Anterior cingulate cortex (tissue), 58 donors: ENCODE measurements around the gene GNE.
"Not testable (repeated sequence)": the region's sequence is repeated elsewhere in the genome, so short reads cannot be mapped to it uniquely, and the experiment has no call there.

ENCODE experiments used
- DNase-seq, 58 donors: peaks; one replicate each; lab custom pipeline; 2025; lab: John Stamatoyannopoulos, UW

Gene GNE

DNA sequence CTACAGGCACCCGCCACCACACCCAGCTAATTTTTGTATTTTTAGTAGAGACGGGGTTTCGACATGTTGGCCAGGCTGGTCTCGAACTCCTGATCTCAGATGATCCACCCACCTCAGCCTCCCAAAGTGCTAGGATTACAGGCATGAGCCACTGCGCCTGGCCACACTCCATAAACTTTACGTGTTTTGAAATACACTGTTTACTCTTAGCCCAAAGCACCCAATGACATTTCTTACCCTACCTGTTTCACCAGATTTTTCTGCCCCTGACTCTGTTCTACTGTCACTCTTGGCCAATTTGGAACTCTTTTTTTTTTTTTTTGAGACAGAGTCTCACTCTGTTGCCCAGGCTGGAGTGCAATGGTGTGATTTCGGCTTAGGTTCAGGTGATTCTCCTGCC, 15.1 kb upstream of the GNE start:
- DNase-seq = not testable (repeated sequence)

DNA sequence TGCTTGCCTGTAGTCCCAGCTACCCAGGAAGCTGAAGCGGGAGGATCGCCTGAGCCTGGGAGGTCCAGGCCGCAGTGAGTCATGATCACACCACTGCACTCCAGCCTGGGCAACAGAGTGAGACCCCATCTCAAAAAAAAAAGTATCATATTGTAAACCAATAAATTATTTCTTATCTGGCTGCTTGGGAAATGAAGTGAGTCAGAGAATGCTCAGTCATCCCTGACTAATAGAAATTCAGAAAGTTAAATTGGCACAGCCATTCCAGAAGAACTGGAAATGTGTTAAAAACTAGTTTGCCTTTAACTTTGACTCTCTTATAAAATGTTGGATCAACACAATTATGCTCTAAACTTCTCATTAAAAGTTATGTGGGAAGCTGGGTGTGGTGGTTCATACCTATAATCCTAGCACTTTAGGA, 9.8 kb upstream of the GNE start:
- DNase-seq = no peak

DNA sequence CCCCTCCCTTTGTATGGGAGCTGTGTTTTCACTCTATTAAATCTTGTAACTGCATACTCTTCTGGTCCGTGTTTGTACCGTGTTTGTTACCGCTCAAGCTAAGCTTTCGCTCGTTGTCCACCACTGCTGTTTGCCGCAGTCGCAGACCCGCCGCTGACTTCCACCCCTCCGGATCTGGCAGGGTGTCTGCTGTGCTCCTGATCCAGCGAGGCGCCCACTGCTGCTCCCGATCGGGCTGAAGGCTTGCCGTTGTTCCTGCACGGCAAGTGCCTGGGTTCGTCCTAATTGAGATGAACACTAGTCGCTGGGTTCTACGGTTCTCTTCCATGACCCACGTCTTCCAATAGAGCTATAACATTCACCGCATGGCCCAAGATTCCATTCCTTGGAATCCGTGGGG, 6.6 kb upstream of the GNE start:
- no peak for DNase-seq

DNA sequence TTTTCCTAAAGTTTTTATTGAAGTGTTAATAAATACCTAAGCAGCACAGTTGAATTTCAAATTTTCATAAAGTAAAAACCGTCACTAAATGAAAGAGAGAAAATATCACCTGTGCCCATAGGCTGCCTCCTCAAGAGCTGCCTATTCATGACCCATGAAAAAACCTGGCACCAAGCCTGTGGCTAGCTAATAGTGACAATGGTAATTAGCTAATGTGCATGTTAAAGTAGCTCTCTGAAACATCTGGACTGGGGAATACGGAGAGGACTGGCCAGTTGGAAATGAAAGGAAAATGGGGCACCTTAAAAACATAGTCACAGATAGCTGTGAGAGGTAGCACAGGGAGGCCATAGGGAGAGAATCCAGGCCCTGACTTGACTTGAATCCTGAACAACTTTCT, 5.4 kb upstream of the GNE start:
- peak in 2 of 58 donors; percentile 3 to 30 for DNase-seq

DNA sequence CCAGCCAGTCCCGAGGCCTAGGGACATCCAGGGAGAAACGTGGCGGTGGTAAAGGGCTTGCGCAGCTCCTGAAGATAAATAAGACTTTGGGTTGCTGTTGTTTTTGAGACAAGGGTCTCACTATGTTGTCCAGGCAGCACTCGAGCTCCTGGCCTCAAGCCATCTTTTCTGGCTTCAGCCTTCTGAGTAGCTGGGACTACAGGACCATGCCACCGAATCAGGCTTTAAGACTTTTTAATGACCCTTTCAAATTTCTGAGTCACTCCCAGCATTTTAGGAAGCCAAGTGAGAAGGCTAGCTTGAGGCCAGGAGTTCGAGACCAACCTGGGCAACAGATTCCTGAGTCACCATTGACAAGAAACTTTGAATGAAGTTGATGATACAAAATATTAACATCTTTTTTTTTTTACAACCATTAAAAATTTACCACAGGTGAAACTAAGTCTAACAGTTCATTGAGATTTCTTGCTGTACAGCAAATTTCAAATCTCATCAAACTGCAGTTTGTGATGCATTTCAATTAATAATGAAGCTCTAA, 817 bp upstream of the GNE start:
- peak in 6 of 58 donors; percentile 17 to 51 (median 30) for DNase-seq

DNA sequence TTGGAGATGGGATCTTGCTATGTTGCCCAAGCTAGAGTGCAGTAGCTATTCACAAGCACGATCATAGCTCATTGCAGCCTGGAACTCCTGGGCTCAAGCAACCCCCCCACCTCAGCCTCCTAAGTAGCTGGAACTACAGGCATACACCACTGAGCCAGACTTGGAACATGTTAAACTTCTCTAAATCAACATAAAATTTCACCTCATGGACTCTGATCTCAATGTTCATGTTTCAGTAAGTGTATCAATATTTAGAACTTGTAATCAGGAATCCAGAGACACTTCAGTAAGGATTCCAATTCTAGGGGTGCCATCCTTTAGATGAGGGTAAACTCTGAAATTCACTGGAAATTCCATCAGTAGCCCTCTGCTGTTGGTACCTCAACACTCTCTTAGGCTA, 6.8 kb downstream of the GNE start:
- no peak for DNase-seq

DNA sequence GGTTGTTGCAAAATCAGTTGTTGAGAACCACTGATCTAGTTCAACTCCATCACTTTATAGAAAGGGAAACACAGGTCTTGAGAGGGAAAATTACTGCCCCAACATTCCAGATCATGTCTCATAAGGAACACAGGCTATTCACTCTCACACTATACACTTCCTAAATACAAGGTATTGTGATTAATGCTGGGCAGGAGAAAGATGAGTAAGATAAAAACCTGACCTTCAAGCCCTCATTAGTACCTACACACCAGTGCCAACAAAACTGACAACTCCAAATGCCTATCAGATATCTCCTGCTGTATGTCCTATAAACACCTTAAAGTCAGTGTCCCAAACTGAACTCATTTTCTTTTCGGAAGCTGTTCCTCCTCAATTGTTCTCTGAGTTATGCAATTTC, 8.2 kb downstream of the GNE start:
- DNase-seq = no peak

DNA sequence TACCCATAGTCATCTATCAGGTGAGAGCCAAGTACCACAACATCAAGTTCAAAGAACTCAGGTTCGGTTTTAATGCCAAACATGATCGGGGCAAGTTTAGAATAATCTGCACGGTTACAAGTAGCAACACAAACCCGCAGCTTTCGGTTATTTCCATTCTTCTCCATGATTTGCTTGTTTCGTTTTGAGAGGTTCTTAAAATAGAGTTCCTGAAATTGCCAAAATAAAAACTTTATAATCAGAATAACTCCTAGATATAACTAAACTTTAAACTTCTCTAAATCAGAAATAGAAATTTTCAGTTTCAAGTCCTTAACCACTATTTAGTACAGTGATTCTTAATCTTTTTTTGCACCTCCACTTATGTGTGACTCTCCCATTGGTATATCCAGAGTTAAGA, 9.1 kb downstream of the GNE start:
- no peak for DNase-seq

DNA sequence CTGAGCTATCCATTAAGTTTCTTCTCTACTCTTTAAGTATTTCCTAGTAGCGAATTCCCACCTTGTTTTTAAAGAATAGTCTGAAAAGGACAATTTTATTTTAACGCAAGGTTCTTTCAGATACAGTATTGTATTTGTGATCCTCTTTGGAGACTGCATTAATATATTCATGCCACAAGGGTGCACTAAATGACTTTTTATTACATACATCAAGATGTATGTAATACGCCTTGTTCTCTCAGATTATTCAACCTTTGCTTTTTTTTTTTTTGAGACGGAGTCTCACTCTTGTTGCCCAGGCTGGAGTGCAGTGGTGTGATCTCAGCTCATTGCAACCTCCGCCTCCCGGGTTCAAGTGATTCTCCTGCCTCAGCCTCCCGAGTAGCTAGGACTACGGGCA, 10.2 kb downstream of the GNE start:
- DNase-seq = peak in 1 of 58 donors; percentile 6

DNA sequence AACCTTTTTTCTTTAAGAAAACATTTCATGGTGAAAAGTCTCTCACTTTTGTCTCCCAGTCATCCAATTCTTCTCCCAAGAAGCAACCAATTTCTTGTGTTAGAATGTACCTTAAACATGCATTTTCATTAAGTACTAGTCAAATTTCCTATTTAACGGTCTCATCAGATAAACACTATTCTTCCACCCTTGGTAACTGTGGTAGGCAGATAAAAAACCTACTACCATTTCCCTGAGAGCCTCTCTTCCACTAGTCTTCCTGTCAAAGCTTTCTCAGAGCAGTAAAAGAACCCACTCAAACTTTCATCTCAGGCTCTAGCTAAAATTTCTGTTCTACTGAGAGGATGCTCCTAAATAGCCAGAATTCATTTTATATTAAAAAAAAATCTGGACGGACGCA, 10.9 kb downstream of the GNE start:
- DNase-seq = no peak

DNA sequence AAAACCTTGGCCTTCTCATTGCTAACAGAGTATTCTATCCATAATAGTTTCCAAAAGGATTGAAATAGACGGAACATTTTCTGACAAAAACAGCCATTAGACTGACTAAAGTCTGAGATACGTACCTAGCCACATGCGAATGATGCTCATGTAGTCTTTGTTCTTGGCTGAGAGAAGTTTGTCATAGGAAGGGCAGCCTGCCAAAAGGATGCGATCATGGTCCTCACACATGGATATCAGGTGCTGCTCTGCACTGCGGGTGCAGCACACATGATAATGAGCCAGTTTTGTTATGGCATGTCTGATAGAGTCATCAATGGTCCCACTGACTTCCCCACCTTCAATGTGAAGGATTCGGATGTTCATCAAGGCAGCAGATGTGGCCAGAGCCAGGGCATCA, 12.3 kb downstream of the GNE start:
- peak in 2 of 58 donors; percentile 18 to 23 for DNase-seq

DNA sequence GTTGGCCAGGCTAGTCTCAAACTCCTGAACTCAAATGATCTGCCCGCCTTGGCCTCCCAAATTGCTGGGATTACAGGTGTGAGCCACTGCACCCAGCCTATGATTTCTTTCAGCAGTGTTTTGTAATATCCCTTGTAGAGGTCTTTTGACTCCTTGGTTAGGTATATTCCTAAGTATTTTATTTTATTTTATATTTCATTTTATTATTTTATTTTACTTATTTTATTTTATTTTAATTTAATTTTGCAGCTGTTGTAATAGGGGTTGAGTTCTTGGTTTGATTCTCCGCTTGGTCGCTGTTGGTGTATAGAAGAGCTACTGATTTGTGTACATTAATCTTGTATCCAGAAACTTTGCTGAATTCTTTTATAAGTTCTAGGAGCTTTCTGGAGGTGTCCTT, 18.6 kb downstream of the GNE start:
- not testable (repeated sequence) for DNase-seq

DNA sequence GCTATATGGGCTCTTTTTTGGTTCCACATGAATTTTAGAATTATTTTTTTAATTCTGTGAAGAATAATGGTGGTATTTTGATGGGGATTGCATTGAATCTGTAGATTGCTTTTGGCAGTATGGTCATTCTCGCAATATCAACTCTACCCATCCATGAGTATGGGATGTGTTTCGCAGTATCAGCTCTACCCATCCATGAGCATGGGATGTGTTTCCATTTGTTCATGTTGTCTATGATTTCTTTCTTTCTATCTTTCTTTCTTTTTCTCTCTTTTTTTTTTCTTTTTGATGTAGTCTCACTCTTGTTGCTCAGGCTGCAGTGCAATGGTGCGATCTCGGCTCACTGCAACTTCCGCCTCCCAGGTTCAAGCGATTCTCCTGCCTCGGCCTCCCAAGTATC, 19.0 kb downstream of the GNE start:
- DNase-seq = not testable (repeated sequence)

DNA sequence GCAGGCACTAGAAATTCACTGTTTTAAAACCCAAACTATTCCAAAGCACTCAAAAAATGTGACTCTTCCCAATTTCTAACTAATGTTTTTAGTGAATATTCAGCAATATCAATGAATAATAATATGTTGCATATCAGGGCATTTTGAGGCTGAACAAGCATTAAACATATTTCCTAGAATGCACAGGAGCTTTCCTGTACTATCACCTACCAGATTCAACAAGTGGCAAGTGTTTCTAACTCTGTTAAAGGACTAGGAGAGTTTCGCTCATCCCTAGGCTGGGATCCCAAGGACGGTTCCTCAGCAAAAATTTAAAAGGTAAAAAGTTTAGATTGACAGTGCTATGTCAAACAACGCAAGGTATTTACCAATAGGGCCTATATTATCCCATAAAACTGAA, 21.0 kb downstream of the GNE start:
- no peak for DNase-seq

DNA sequence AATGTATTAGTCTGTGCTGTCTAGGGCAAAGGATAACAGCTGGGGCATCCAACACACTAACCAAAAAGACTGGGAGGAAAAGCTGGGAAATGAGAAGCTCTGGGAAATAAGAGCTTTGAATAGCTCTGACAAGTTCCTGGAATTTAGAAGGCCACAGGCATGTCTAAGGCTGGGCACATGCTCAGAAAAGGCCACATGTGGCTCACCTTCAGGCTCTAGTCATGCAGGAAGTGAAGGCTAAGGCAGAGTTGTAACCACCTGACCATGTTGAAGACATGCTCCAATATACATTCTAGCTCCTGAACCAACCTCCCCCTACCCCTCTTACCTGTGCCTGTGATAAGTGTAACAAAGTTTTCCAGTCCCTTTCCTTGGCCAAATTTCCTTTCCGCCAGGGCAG, 35.8 kb downstream of the GNE start:
- no peak for DNase-seq

DNA sequence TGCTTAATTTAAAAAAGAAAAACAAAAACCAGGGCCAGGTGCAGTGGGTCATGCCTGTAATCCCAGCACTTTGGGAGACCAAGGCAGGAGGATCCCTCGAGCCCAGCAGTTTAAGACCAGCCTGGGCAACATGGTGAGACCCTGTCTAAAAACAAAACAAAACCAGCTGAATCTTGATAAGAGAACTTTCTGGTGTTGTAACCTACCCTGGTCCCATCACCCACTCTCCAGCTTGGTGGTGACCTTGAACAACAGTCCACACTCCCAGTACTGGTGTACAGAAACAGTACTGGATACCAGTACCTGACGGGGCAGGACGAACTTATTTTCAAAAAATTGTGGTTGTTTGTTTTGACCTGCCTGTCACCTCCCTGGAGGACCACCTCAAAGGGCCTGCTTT, 36.6 kb downstream of the GNE start:
- DNase-seq = no peak

DNA sequence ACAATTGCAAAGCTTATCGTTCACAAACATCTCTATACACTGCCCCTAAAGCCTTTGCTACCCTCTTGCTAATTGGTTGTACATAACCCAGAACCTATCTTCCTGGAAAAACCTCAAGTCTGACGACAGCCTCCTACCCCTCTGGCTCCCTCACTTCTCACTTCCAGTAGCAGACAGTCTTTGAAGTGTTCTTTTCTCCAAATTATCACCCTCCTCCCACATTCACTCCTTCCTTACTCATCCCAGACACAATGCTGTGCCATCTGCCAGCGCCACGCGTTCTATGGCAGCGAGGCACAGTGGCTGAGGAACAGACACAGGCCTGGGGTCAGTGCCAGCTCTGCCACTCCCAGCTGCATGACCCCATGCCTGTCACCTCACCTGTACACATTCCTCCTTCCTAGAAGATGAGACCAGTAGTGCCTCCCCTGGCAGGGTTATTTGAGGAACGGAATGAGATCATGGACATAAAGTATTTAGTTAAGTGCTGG, 39.8 kb downstream of the GNE start:
- DNase-seq = peak in 28 of 58 donors; percentile 16 to 76 (median 43)

DNA sequence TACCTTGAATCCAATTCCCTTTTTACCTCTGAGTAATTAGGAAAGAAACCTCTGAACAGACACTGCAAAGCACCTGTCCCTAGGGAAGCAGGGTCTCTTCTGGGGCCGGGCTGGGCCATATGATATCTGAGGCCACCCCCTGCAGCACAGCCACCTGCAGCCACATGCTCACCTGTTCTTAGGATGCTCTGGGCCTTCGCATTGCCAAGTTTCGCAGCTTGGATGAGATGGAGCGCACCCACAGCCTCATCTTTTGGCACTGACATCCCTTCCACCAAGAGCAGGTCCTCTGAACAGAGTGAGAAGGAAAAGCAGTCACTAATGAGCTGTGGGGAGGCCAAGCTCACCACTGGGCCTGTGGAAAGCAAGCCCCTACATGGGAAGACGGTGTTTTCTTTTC, 40.2 kb downstream of the GNE start:
- DNase-seq = peak in 3 of 58 donors; percentile 13 to 76 (median 30)

DNA sequence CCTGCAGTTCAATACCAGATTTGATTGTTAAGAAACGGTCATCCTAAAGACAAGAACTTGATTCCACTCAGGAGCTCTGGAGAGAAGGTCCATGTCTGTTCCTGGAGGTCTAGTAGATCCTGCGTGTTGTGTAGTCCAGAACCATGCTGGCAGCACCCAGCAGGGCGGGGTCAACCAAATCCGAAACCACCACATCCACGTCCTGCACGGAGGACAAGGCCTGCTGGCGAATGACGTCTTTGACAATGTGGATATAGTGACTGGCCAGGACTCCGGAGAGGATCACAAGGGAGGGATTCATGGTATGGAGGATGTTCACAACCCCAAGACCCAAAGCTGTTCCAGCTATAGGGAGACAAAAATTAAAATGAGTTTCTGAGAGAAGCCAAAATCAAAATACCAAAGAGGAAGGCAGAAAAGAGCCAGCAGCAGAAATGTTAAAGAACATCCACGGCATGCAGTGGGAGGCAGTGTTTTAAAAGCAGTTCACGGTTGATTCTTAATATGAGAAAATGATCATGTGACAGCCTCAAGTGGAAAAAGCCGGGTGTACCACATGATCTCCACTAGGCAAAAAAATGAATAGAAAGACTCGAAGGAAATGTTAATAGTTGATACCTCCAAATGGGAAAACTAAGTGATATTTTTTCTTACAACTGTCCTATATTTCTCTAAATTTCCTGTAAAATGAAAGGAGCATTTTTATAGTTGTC, 40.8 kb downstream of the GNE start:
- peak in 3 of 58 donors; percentile 21 to 43 (median 35) for DNase-seq

DNA sequence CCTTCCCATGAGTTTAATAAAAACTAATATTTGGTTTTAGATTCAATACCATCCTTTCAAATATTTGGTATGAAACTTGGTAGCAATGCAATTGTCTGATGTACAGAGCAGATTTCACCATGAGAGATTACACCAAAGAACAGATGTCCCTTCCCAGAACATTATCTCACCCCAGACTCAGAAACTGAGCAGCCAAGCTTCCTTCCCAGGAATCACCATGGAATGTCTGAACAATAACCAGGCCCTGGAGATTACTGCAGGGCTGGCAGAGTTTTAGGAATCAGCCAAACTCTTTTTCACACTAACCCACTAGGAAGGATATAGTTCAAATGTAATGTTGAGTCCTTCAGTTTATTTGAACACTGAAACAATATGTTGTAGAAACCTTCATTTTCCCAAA, 43.7 kb downstream of the GNE start:
- no peak for DNase-seq

DNA sequence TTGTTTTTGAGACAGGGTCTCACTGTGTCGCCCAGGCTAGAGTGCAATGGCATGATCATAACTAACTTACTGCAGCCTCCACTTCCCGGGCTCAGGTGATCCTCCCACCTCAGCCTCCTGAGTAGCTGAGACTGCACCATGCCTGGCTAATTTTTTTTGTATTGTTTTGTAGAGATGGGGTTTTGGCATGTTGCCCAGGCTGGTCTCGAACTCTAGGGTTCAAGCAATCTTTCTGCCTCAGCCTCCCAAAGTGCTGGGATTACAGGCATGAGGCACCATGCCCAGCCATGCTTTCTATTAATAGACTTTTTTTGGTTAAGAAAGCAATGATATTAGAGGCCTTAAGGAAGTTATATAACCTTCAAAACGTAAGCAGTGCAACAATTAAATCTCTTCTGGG, 44.3 kb downstream of the GNE start:
- DNase-seq = no peak

DNA sequence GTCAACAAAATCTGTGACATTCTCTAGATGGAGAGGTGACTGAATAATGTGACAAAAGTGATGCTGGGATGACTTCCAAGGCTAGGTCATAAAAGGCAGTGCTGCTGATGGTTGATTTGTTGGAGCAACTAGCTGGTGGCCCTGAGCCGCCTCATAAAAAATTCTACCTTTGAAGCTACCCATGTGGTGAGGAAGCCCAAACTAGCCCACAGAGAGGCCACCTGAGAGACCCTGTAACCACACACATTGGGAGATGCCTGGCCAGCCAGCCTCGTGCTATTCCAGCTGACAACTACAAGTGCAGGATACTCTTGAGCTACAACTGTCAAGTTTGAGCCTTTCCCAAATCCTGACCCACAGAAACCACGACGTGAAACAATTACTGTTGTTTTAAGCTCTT, 44.9 kb downstream of the GNE start:
- DNase-seq = no peak
